Epithelial cell of proximal tubule (primary cell): Measurements from ENCODE around the gene MAP3K5. TPM values are rescaled to one million over a fixed set of nuclear protein-coding genes. Genes with fewer than 3 reads are reported as not detected.

Source experiments
- DNase-seq: peaks from one replicate; pipeline ENCODE4 v3.0.0-alpha.2; 2011; ENCODE audit warnings: low read depth
- H3K4me3 ChIP-seq: 2 replicates; pipeline ENCODE4 v1.5.1; 2011; ENCODE audit warnings: low read depth, mild to moderate bottlenecking, low read length
- CTCF ChIP-seq: conservative IDR thresholded peaks from 2 replicates; pipeline ENCODE4 v1.5.1; 2012; ENCODE audit warnings: low read depth, mild to moderate bottlenecking, low read length
- total RNA-seq: library from RNA; depleted of rRNA; stranded (reverse); fragments of >200 nt; gene quantifications from 2 replicates; pipeline ENCODE4 v1.2.3, GENCODE V29; 2015

Gene MAP3K5
- total RNA-seq, 1 donor from 2014 or later: 7.8 TPM

DNA sequence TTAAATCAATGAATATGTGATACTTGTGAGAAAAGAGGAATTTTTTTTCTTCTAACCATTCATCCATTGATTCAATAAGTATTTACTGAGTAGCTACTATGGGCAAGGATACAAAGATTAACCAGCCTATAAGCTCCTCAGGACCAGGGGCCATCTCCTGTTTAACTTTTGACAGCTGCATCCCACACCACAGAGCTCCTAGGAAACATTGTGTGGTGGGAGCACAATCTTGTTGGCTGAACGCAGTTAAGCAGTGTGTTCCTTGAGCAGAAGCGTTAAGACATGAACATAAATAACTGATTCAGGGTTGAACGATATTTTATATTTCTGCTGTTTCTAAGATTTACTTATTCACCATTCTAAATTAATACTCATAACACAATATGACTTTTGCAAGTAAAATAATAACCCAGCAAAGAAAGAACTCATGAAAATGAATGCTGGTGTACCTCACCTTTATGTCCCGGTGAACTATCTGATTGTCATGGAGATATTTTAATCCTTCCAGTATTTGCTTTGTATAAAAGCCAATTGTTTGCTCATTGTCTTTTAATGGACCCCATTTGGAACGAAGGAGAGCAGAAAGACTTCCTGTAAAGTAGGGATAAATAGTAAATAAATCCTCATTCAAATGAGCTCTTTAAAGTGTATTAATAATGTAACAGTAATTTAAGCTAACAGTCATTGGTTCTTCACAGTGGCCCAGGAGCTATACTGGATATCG, 179.4 kb downstream of the MAP3K5 start:
- no peak overlapping the region for H3K4me3 ChIP-seq
- DNase-seq: no peak
- no peak for TF ChIP-seq CTCF

DNA sequence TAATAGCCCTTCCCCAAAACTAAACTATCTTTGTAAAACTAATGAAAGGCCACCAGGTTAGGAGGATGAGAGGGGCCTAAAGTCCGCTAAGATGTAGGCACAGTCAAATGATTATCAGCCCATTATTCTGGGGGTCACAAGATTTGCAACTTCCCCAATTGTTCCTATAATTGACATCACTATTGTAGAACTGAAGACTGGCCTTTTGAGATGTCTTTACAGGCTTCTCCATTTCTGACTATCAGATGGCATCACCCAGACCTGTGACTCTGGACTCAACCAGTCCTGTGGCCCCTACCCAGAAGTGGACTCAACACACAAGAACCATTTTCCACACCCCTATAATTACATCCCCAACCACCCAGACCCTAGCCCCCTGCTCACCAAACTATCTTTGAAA, 180.5 kb downstream of the MAP3K5 start:
- DNase-seq: no peak
- no peak for TF ChIP-seq CTCF

DNA sequence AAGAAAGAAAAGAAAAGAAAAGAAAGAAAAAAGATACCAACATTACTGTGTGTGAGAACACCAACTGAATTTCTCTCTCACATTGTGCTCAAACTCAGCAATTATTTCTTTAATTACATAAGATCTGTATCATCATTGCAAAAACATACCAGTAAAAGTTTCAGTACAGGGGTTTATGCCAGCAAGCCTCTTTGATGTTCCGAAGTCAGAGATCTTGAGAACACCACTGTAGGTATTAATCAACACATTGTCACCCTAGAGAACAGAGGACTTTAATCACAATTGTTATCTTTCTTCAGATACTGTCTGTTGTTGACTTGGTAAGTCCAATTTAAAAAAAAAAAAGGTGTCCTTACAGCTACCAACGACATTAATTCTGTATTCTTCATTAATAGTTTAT, 181.1 kb downstream of the MAP3K5 start:
- no peak overlapping the region for H3K4me3 ChIP-seq
- DNase-seq: no peak
- TF ChIP-seq CTCF: no peak

More for the DNA sequence above, 180.5 kb downstream of the MAP3K5 start:
- H3K4me3 ChIP-seq: no peak overlapping the region

- no peak for TF ChIP-seq CTCF
- peak; percentile 98 for DNase-seq
- no peak overlapping the region for H3K4me3 ChIP-seq
Observed at GRCh38 chr6:136609873-136610706, 182.2 kb downstream of the MAP3K5 start.

GRCh38 chr6:136608991-136609390, 183.3 kb downstream of the MAP3K5 start:
- no peak for DNase-seq
- no peak for TF ChIP-seq CTCF

GRCh38 chr6:136607932-136608772, 184.1 kb downstream of the MAP3K5 start:
- no peak overlapping the region for H3K4me3 ChIP-seq

More at GRCh38 chr6:136608991-136609390, 183.3 kb downstream of the MAP3K5 start:
- no peak overlapping the region for H3K4me3 ChIP-seq

More at GRCh38 chr6:136607932-136608772, 184.1 kb downstream of the MAP3K5 start:
- no peak for DNase-seq
- peak; percentile 90 for TF ChIP-seq CTCF
